Measurements from ENCODE around the gene ALG1L2. TPM values are rescaled to one million over a fixed set of nuclear protein-coding genes. Genes with fewer than 3 reads are reported as not detected.
"Not testable (repeated sequence)": the region's sequence is repeated elsewhere in the genome, so short reads cannot be mapped to it uniquely, and the experiment has no call there.

Gene ALG1L2
- total RNA-seq, 1 experiment from 2014 or later, result 2.6 TPM

- H3K79me2 ChIP-seq (ENCODE audit: low read depth), result no peaks in the 10 kb centered on the region
- BruUV-seq (replicated peaks), result no TSS peak
- ChIA-PET CTCF (no interaction called here), POLR2A (ENCODE audit: unreplicated experiment) (no interaction called here)
- H3K4me2 ChIP-seq, result no peak overlapping the region
- no peaks in the 10 kb centered on the region for H3K36me3 ChIP-seq (ENCODE audit: low read depth)
- H3K27ac ChIP-seq, result no peak overlapping the region
- H4K20me1 ChIP-seq (ENCODE audit: insufficient read depth), result no peaks in the 10 kb centered on the region
- H3K9me3 ChIP-seq (ENCODE audit: insufficient read depth, low read depth), result no peaks in the 10 kb centered on the region
- H2AFZ ChIP-seq, result no peak overlapping the region
- no peak overlapping the region for H3K4me3 ChIP-seq
- no peaks in the 10 kb centered on the region for H3K9me2 ChIP-seq (ENCODE audit: insufficient read depth)
- peaks cover 4% of the 10 kb centered on the region; the same call in 1 of the 2 replicates for H3F3A ChIP-seq (ENCODE audit: insufficient read depth, low read depth)
- H3K4me1 ChIP-seq (replicated peaks; ENCODE audit: insufficient read depth), result no peaks in the 10 kb centered on the region
- no peak for DNase-seq
- no peak for TF ChIP-seq EZH2 (IDR thresholded peaks at IDR 0.05; ENCODE audit: low read depth)
- TF ChIP-seq, protein P1, sequence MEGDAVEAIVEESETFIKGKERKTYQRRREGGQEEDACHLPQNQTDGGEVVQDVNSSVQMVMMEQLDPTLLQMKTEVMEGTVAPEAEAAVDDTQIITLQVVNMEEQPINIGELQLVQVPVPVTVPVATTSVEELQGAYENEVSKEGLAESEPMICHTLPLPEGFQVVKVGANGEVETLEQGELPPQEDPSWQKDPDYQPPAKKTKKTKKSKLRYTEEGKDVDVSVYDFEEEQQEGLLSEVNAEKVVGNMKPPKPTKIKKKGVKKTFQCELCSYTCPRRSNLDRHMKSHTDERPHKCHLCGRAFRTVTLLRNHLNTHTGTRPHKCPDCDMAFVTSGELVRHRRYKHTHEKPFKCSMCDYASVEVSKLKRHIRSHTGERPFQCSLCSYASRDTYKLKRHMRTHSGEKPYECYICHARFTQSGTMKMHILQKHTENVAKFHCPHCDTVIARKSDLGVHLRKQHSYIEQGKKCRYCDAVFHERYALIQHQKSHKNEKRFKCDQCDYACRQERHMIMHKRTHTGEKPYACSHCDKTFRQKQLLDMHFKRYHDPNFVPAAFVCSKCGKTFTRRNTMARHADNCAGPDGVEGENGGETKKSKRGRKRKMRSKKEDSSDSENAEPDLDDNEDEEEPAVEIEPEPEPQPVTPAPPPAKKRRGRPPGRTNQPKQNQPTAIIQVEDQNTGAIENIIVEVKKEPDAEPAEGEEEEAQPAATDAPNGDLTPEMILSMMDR (conservative IDR thresholded peaks at IDR 0.05), result no peak
- no peaks in the 10 kb centered on the region for H3K27me3 ChIP-seq (ENCODE audit: insufficient read depth, low read depth)
- intact Hi-C loops (cut with micrococcal nuclease; ENCODE audit: unreplicated experiment), result no loop called here
Measured at GRCh38 chr3:130044370-130044769, 37.3 kb upstream of the ALG1L2 start.

GRCh38 chr3:130048726-130049125 lies 32.9 kb upstream of the ALG1L2 start:
- Histone ChIP-seq H3K79me2 (ENCODE audit: low read depth) (no peaks in the 10 kb centered on the region), H4K20me1 (ENCODE audit: insufficient read depth) (no peaks in the 10 kb centered on the region), H3K4me3 (no peak overlapping the region), H3K9me3 (ENCODE audit: insufficient read depth, low read depth) (no peaks in the 10 kb centered on the region), H3K4me2 (no peak overlapping the region), H3K9me2 (ENCODE audit: insufficient read depth) (no peaks in the 10 kb centered on the region), H2AFZ (no peak overlapping the region), H3K4me1 (replicated peaks; ENCODE audit: insufficient read depth) (no peaks in the 10 kb centered on the region), H3K36me3 (ENCODE audit: low read depth) (no peaks in the 10 kb centered on the region), H3K27me3 (ENCODE audit: insufficient read depth, low read depth) (no peaks in the 10 kb centered on the region), H3K27ac (no peak overlapping the region), H3F3A (ENCODE audit: insufficient read depth, low read depth) (peaks cover 4% of the 10 kb centered on the region; the same call in 1 of the 2 replicates)
- CTCF ChIA-PET, result interaction anchor here (0.6 kb wide), 1 partner anchor 649 kb away, joined by 7 read pairs; no protein-coding TSS in a partner anchor
- BruUV-seq (replicated peaks), result no TSS peak
- DNase-seq, result no peak
- intact Hi-C loops (cut with micrococcal nuclease; ENCODE audit: unreplicated experiment), result no loop called here
- POLR2A ChIA-PET (ENCODE audit: unreplicated experiment), result no interaction called here
- TF ChIP-seq, protein P1 (conservative IDR thresholded peaks at IDR 0.05), result no peak
- TF ChIP-seq EZH2 (IDR thresholded peaks at IDR 0.05; ENCODE audit: low read depth), result no peak

GRCh38 chr3:130052366-130052765 lies 29.3 kb upstream of the ALG1L2 start:
- CTCF ChIA-PET, result not testable (repeated sequence)

DNA sequence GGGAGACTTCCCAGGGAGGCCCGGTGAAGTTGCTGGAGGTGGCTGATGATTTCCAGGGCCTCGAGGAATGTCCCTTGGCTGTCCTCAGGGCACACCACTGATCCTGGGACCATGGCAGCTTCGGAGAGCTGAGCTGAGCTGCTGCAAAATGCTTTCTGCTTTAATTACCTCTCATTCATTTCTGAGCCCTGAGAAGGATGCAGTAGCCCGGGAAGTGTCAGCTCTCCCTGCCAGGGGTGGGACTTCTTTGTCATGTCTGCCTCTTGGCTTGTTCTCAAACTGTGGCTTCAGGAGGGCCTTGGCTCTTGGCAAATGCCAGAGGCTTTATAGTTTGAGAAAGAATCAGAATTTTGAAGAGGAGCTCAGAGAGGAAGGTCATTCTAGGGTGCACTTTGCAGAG lies 28.7 kb upstream of the ALG1L2 start:
- H4K20me1 ChIP-seq (ENCODE audit: insufficient read depth); H3K4me3 ChIP-seq; CTCF ChIA-PET; H3K4me2 ChIP-seq; H3K9me3 ChIP-seq (ENCODE audit: insufficient read depth, low read depth); H3F3A ChIP-seq (ENCODE audit: insufficient read depth, low read depth); H3K27me3 ChIP-seq (ENCODE audit: insufficient read depth, low read depth); BruUV-seq (replicated peaks); POLR2A ChIA-PET (ENCODE audit: unreplicated experiment); DNase-seq; H3K27ac ChIP-seq; H3K36me3 ChIP-seq (ENCODE audit: low read depth); H2AFZ ChIP-seq; intact Hi-C loops (cut with micrococcal nuclease; ENCODE audit: unreplicated experiment); H3K9me2 ChIP-seq (ENCODE audit: insufficient read depth); H3K4me1 ChIP-seq (replicated peaks; ENCODE audit: insufficient read depth); H3K79me2 ChIP-seq (ENCODE audit: low read depth): not testable (repeated sequence)

More at GRCh38 chr3:130052366-130052765, 29.3 kb upstream of the ALG1L2 start:
- H3K4me1 ChIP-seq (replicated peaks; ENCODE audit: insufficient read depth); POLR2A ChIA-PET (ENCODE audit: unreplicated experiment); H3K36me3 ChIP-seq (ENCODE audit: low read depth); H3K27ac ChIP-seq; H2AFZ ChIP-seq; H3K9me2 ChIP-seq (ENCODE audit: insufficient read depth); intact Hi-C loops (cut with micrococcal nuclease; ENCODE audit: unreplicated experiment); H3K79me2 ChIP-seq (ENCODE audit: low read depth); H3K4me2 ChIP-seq; H3K9me3 ChIP-seq (ENCODE audit: insufficient read depth, low read depth); H3K4me3 ChIP-seq; DNase-seq; H4K20me1 ChIP-seq (ENCODE audit: insufficient read depth); BruUV-seq (replicated peaks); H3F3A ChIP-seq (ENCODE audit: insufficient read depth, low read depth); H3K27me3 ChIP-seq (ENCODE audit: insufficient read depth, low read depth): not testable (repeated sequence)

DNA sequence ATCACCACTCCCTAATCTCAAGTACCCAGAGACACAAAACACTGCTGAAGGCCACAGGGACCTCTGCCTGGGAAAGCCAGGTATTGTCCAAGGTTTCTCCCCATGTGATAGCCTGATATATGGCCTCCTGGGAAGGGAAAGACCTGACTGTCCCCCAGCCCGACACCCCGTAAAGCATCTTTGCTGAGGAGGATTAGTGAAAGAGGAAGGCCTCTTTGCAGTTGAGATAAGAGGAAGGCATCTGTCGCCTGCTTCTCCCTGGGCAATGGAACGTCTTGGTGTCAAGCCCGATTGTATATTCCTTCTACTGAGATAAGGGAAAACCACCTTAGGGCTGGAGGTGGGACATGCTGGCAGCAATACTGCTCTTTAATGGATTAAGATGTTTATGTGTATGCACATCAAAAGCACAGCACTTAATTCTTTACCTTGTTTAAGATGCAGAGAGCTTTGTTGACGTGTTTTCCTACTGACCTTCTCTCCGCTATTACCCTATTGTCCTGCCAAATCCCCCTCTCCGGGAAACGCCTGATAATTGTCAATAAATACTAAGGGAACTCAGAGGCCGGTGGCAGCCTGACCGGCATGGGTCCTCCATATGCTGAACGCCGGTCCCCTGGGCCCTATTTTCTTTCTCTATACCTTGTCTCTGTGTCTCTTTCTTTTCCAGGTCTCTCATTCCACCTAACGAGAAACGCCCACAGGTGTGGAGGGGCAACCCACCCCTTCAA lies 23.9 kb upstream of the ALG1L2 start:
- H3K4me2 ChIP-seq; BruUV-seq (replicated peaks); DNase-seq; H3F3A ChIP-seq (ENCODE audit: insufficient read depth, low read depth); H2AFZ ChIP-seq; H3K79me2 ChIP-seq (ENCODE audit: low read depth); H3K9me3 ChIP-seq (ENCODE audit: insufficient read depth, low read depth); CTCF ChIA-PET; POLR2A ChIA-PET (ENCODE audit: unreplicated experiment); H3K27me3 ChIP-seq (ENCODE audit: insufficient read depth, low read depth); H3K9me2 ChIP-seq (ENCODE audit: insufficient read depth); H4K20me1 ChIP-seq (ENCODE audit: insufficient read depth); intact Hi-C loops (cut with micrococcal nuclease; ENCODE audit: unreplicated experiment); H3K4me3 ChIP-seq; H3K36me3 ChIP-seq (ENCODE audit: low read depth); H3K27ac ChIP-seq: not testable (repeated sequence)
- H3K4me1 ChIP-seq (replicated peaks; ENCODE audit: insufficient read depth), result peaks cover 11% of the 10 kb centered on the region; the same call in 1 of the 2 replicates

GRCh38 chr3:130058267-130058657 lies 23.4 kb upstream of the ALG1L2 start:
- POLR2A ChIA-PET (ENCODE audit: unreplicated experiment); intact Hi-C loops (cut with micrococcal nuclease; ENCODE audit: unreplicated experiment); BruUV-seq (replicated peaks); H2AFZ ChIP-seq; H3K27me3 ChIP-seq (ENCODE audit: insufficient read depth, low read depth); H3K79me2 ChIP-seq (ENCODE audit: low read depth); H3K4me3 ChIP-seq; H3K36me3 ChIP-seq (ENCODE audit: low read depth); H3K9me3 ChIP-seq (ENCODE audit: insufficient read depth, low read depth); H3K9me2 ChIP-seq (ENCODE audit: insufficient read depth); H3F3A ChIP-seq (ENCODE audit: insufficient read depth, low read depth); DNase-seq; CTCF ChIA-PET; H3K27ac ChIP-seq; H4K20me1 ChIP-seq (ENCODE audit: insufficient read depth): not testable (repeated sequence)
- Histone ChIP-seq H3K4me2 (peak overlapping the region; percentile 18; the same call in 1 of the 2 replicates), H3K4me1 (replicated peaks; ENCODE audit: insufficient read depth) (peaks cover 11% of the 10 kb centered on the region; the same call in 1 of the 2 replicates)

Measured in PC-9 (cell line).